Effector memory CD8-positive, alpha-beta T cell (primary cell): ENCODE data around the gene TGFB2.

Source experiments
- ATAC-seq: fragments of 150-1000 bp; cut with Tn5 transposase; replicated peaks from 2 replicates; pipeline ENCODE4 v1.10.0; 2021; ENCODE audit warnings: mild to moderate bottlenecking, moderate library complexity
- DNase-seq, 3 experiments: peaks; one replicate each; pipeline ENCODE4 v3.0.0; 2021
- H3K27ac Mint-ChIP-seq, 2 donors: one replicate each; pipeline ENCODE4 v1.8.0; 2022; ENCODE audit warnings: mild to moderate bottlenecking in 2 of 2, mixed read lengths in 2 of 2, moderate library complexity in 2 of 2
- H3K27me3 Mint-ChIP-seq, 2 donors: one replicate each; pipeline ENCODE4 v1.8.0; 2022; ENCODE audit warnings: mixed read lengths in 2 of 2
- H3K36me3 Mint-ChIP-seq: one replicate; pipeline ENCODE4 v1.8.0; 2022; ENCODE audit warnings: mild to moderate bottlenecking, moderate library complexity, mixed read lengths; ENCODE audit not compliant: insufficient read depth
- H3K4me1 Mint-ChIP-seq, 2 donors: one replicate each; pipeline ENCODE4 v1.8.0; 2022; ENCODE audit warnings: low read depth in 2 of 2, mixed read lengths in 2 of 2
- H3K4me3 Mint-ChIP-seq, 2 donors: one replicate each; pipeline ENCODE4 v1.8.0; 2022; ENCODE audit warnings: mild to moderate bottlenecking in 2 of 2, mixed read lengths in 2 of 2, moderate library complexity in 2 of 2
- H3K9me3 Mint-ChIP-seq, 2 donors: one replicate each; pipeline ENCODE4 v1.8.0; 2022; ENCODE audit warnings: mixed read lengths in 2 of 2
- total RNA-seq, 9 experiments: gene quantifications; one replicate each; lab custom pipeline; 2026; lab: John Stamatoyannopoulos, UW

TGFB2 gene
- 0 to 0.75 (median 0.17) reads per million in 9 experiments for total RNA-seq

GRCh38 chr1:218344814-218345672 is at the start of gene TGFB2:
Gene TGFB2, plus strand, starts transcription at chr1:218345336. Its CDS starts 1,366 bp downstream, at chr1:218346702.
- H3K9me3 Mint-ChIP-seq: no peaks in the 10 kb centered on the region
- no peak for DNase-seq
- ATAC-seq: peak; percentile 29
- peaks cover 0 to 22% of the 10 kb centered on the region in 2 donors for H3K27me3 Mint-ChIP-seq
- H3K27ac Mint-ChIP-seq: no peak within 1 kb of the TSS
- H3K36me3 Mint-ChIP-seq: peaks cover 8% of the 10 kb centered on the region
- peaks cover 11 to 18% of the 10 kb centered on the region in 2 donors for H3K4me1 Mint-ChIP-seq
- no peak within 1 kb of the TSS for H3K4me3 Mint-ChIP-seq

- no peak for DNase-seq
- Mint-ChIP-seq H3K4me3 (no peak overlapping the region), H3K27ac (no peak overlapping the region), H3K9me3 (no peaks in the 10 kb centered on the region), H3K4me1 (peaks cover 10 to 24% of the 10 kb centered on the region in 2 donors), H3K36me3 (peaks cover 7% of the 10 kb centered on the region), H3K27me3 (no peaks in the 10 kb centered on the region)
- no peak for ATAC-seq
These were observed 49.0 kb upstream of the TGFB2 start for GRCh38 chr1:218296162-218296561.

- Mint-ChIP-seq H3K36me3 (peaks cover 7% of the 10 kb centered on the region), H3K4me1 (peaks cover 15 to 30% of the 10 kb centered on the region in 2 donors), H3K9me3 (no peaks in the 10 kb centered on the region), H3K27ac (no peak overlapping the region), H3K27me3 (no peaks in the 10 kb centered on the region), H3K4me3 (no peak overlapping the region)
- no peak for DNase-seq
- ATAC-seq: no peak
These were observed 47.7 kb upstream of the TGFB2 start for GRCh38 chr1:218297461-218297860.

DNA sequence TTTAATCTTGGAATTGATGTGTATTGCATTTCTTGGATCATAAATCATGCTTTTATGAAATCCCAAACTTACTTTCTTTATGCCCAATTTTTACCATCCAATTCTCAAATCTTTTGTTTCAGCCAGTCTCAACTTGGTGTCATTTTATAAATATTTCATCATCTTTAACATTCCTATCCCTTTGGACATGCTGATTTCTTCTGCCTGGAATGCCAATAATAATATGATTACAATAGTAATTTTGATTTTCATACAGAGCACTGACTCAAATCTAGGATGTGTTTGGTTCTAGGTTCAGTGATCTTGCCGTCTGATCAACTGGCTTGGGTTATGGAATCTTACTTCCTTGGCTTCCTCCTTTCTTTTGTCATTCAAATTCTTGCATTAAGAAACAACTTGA is 47.3 kb upstream of the TGFB2 start:
- H3K9me3 Mint-ChIP-seq: no peaks in the 10 kb centered on the region
- H3K4me3 Mint-ChIP-seq: no peak overlapping the region
- no peak overlapping the region for H3K27ac Mint-ChIP-seq
- ATAC-seq (no peak), DNase-seq (no peak)
- H3K4me1 Mint-ChIP-seq: peaks cover 15 to 30% of the 10 kb centered on the region in 2 donors
- H3K36me3 Mint-ChIP-seq: peaks cover 7% of the 10 kb centered on the region
- no peaks in the 10 kb centered on the region for H3K27me3 Mint-ChIP-seq

DNA sequence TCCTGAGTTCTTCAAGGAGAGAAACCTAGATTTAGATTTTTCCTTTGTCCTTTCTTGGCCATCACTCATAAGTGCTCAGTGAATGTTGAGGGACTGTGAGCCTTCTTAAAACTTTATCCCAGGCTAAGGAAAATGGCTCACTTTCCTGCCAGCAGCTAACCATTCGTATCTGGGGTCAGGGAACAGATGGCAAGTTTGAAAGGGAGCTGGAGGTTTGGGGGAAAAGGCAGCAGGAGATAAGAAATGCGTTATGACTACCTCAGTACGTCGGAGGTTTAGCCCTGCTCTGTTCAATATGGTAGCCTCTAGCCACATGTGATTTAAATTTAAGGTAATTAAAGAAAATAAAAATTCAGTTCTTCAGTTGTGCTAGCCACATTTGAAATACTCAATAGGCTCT is 46.7 kb upstream of the TGFB2 start:
- DNase-seq (no peak), ATAC-seq (no peak)
- Mint-ChIP-seq H3K4me1 (peaks cover 15 to 30% of the 10 kb centered on the region in 2 donors), H3K36me3 (peaks cover 7% of the 10 kb centered on the region), H3K9me3 (no peaks in the 10 kb centered on the region), H3K4me3 (no peak overlapping the region), H3K27ac (no peak overlapping the region), H3K27me3 (no peaks in the 10 kb centered on the region)

GRCh38 chr1:218299416-218299815 is 45.7 kb upstream of the TGFB2 start:
- DNase-seq (no peak), ATAC-seq (no peak)
- Mint-ChIP-seq H3K4me1 (peaks cover 15 to 30% of the 10 kb centered on the region in 2 donors), H3K9me3 (no peaks in the 10 kb centered on the region), H3K27me3 (no peaks in the 10 kb centered on the region), H3K27ac (no peak overlapping the region), H3K36me3 (peaks cover 5% of the 10 kb centered on the region), H3K4me3 (no peak overlapping the region)

DNA sequence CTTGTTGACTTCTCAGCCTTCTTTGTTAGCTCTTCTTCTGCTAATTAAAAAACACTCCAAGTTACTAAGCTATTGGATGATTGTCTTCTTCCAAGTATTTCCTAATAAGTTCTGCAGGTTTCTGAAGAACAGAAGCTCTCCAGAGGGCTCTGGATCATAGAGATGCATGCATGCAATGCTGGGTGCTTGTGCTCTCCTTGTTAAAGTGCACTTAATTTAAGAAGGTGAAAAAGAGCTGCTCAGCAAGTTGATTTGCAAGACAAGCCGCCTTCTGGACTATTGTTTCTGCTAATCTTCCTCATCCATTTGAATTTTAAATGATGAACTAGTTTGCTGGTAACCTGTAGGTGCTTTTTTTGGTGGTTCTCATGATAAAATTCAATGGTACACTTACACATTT is 43.9 kb upstream of the TGFB2 start:
- Mint-ChIP-seq H3K9me3 (no peaks in the 10 kb centered on the region), H3K36me3 (peaks cover 4% of the 10 kb centered on the region)
- no peak for ATAC-seq

DNA sequence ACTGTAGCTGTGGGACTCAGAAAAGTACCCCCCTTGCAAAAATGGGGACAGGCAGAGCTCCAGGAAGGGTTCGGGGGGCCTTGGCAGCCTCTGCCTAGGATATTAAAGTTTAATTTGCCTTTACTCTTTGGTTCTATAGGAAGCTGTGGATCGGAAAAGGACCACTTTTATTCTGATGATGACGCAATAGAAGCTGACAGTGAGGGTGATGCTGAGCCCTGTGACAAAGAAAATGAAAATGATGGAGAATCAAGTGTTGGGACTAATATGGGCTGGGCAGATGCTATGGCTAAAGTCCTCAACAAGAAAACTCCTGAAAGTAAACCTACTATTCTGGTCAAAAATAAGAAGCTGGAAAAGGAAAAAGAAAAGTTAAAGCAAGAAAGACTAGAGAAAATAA is 43.0 kb upstream of the TGFB2 start:
- peaks cover 11 to 23% of the 10 kb centered on the region in 2 donors for H3K4me1 Mint-ChIP-seq
- peaks cover 5% of the 10 kb centered on the region for H3K36me3 Mint-ChIP-seq
- no peaks in the 10 kb centered on the region for H3K9me3 Mint-ChIP-seq
- no peak overlapping the region for H3K4me3 Mint-ChIP-seq
- no peak for ATAC-seq
- no peak for DNase-seq
- no peak overlapping the region for H3K27ac Mint-ChIP-seq
- no peaks in the 10 kb centered on the region for H3K27me3 Mint-ChIP-seq

More for the DNA sequence above, 43.9 kb upstream of the TGFB2 start:
- H3K27me3 Mint-ChIP-seq: no peaks in the 10 kb centered on the region
- DNase-seq: no peak
- H3K4me1 Mint-ChIP-seq: peaks cover 15 to 29% of the 10 kb centered on the region in 2 donors
- no peak overlapping the region for H3K27ac Mint-ChIP-seq
- no peak overlapping the region for H3K4me3 Mint-ChIP-seq

- Mint-ChIP-seq H3K27ac (no peak overlapping the region), H3K36me3 (peaks cover 17% of the 10 kb centered on the region), H3K4me3 (no peak overlapping the region), H3K4me1 (peaks cover 9 to 15% of the 10 kb centered on the region in 2 donors), H3K9me3 (no peaks in the 10 kb centered on the region), H3K27me3 (no peaks in the 10 kb centered on the region)
- ATAC-seq (no peak), DNase-seq (no peak)
These were observed 41.8 kb upstream of the TGFB2 start for GRCh38 chr1:218303176-218303879.

GRCh38 chr1:218304281-218305039 is 40.7 kb upstream of the TGFB2 start:
- H3K27ac Mint-ChIP-seq: no peak overlapping the region
- H3K9me3 Mint-ChIP-seq: no peaks in the 10 kb centered on the region
- peaks cover 19% of the 10 kb centered on the region for H3K36me3 Mint-ChIP-seq
- no peaks in the 10 kb centered on the region for H3K27me3 Mint-ChIP-seq
- H3K4me3 Mint-ChIP-seq: no peak overlapping the region
- no peak for ATAC-seq
- no peak for DNase-seq
- H3K4me1 Mint-ChIP-seq: peaks cover 9% of the 10 kb centered on the region in 2 donors

DNA sequence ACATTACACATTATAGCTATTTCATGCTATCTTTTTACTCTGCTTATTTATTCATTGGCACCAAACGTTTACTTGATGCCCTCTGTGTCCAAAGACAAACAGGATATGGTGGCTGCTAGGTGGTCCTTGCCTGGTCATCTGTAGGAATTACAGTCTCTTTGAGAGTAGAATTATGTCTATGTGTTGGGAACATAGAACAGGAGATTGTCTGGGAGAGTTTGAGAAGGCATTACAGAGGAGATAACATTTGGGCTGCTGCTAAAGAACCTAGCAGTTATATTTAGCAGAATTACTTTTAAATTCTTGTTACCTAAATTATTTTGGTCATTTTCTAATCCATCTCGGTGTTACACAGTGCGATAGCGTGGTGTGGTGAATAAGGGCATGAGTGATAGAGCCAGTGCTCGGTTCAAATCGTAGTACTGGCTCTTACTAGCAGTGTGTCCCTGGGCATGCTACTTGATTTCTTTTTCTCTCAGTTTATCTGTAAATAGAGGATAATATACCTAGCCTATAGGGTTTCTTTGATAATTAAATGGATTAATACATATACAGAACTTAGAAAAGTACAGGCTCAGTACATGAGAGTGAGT is 39.6 kb upstream of the TGFB2 start:
- Mint-ChIP-seq H3K27ac (no peak overlapping the region), H3K36me3 (peaks cover 19% of the 10 kb centered on the region)
- ATAC-seq: no peak

DNA sequence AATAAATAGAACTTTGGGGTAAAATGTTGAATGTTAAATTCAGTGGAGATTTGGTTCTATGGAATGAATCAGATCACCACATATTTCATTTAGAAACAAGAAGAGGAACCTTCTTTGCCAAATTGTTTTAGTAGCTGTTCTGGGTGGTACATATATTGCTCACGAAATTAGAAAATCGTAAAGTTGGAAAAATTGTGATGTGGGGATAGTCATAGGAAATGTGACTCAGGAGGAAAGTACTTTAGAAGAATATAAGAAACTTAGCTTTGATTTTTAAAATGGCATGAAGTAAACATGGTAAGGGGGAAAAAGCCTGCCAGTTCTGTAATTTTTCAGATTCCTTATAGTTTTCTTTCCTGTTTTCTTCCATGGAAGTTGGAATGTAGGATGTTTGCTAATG is 32.6 kb upstream of the TGFB2 start:
- no peak for ATAC-seq
- Mint-ChIP-seq H3K4me3 (no peak overlapping the region), H3K9me3 (no peaks in the 10 kb centered on the region), H3K36me3 (peaks cover 15% of the 10 kb centered on the region), H3K27ac (peak overlapping the region in 1 of 2 donors; percentile 1), H3K27me3 (no peaks in the 10 kb centered on the region), H3K4me1 (peaks cover 0 to 3% of the 10 kb centered on the region in 2 donors)
- no peak for DNase-seq

More for the DNA sequence above, 39.6 kb upstream of the TGFB2 start:
- H3K27me3 Mint-ChIP-seq: no peaks in the 10 kb centered on the region
- H3K4me1 Mint-ChIP-seq: peaks cover 7% of the 10 kb centered on the region in 2 donors
- H3K9me3 Mint-ChIP-seq: no peaks in the 10 kb centered on the region
- no peak for DNase-seq
- no peak overlapping the region for H3K4me3 Mint-ChIP-seq

- no peak for DNase-seq
- H3K27me3 Mint-ChIP-seq: no peaks in the 10 kb centered on the region
- H3K4me3 Mint-ChIP-seq: no peak overlapping the region
- H3K27ac Mint-ChIP-seq: no peak overlapping the region
- H3K9me3 Mint-ChIP-seq: no peaks in the 10 kb centered on the region
- H3K36me3 Mint-ChIP-seq: peaks cover 10% of the 10 kb centered on the region
- ATAC-seq: no peak
- H3K4me1 Mint-ChIP-seq: peaks cover 0 to 3% of the 10 kb centered on the region in 2 donors
These were observed 30.8 kb upstream of the TGFB2 start for GRCh38 chr1:218314316-218314715.
